ENCODE results near the gene RGS11.

RGS11 gene

DNA sequence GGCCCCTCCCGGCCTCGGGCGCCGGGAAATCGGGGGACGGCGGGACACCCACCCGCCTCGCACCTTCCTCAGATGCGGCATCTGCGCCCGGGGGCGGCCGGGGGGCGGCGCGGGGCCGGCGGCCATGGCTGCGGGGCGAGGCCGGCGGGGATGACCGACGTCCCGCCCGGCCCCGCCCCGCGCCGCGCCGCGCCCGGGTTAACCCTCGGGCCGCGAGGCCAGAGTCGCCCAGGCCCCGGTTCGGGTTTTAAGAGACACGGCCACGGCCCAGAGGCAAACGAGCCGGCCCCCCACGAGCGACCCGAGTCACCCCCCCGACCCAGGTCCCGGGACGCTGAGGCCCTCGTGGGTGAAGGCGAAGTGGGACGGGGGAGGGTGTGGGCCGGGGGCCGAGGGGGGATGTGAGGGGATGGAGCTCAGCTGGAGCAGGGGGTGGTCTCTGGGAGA is at the start of gene RGS11:
Gene RGS11 (minus strand): TSS at position 159 of the 447 bp plus-strand sequence. CDS start 33 bp downstream, at position 126.
- 0 out of 2 replicates have a peak, but pooled peaks have one; percentile 12 for TF ChIP-seq ZBTB7A (IDR thresholded peaks at IDR 0.05; ENCODE audit: low read depth)
- TF ChIP-seq, protein P1, sequence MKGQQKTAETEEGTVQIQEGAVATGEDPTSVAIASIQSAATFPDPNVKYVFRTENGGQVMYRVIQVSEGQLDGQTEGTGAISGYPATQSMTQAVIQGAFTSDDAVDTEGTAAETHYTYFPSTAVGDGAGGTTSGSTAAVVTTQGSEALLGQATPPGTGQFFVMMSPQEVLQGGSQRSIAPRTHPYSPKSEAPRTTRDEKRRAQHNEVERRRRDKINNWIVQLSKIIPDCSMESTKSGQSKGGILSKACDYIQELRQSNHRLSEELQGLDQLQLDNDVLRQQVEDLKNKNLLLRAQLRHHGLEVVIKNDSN (IDR thresholded peaks at IDR 0.05), result no peak

DNA sequence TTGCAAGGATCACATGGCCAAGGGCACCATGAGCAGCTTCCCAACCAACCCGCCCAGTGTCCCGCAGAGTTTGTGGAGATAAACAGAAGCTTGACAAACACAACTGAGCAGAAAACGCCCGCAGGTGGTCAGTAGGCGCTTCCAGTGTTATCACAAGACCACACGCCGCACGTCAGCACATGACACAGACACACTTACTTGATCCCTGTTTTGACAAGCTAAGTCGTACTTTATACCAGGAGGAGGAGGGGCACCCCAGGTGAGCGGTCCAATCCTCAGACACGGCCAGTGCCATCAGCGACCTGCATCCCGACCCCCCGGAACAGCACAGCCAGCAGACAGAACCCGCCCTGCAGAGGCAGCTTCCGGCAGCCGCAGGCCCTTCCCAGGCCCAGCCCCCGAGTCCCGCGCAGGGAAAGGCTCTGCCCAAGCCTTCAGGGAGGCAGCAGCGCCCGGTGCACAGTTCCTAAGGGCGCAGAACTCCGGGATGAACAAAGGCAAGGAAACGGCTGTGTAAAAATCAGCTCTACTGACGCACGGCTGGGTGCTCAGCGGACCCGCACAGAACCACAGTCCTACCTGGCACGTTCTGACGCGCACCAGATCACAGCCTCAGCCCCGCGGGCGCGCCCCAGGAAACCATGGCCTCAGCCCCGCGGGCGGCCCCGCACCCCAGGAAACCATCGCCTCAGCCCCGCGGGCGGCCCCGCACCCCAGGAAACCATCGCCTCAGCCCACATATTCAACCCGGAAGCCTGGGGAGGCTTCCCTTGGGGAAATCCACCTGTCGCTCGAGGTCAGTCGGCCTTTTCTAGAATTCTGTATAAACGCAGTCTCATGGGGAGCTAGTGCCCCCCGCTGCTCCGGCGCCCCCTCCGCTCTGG is 48.9 kb upstream of the RGS11 start:
- TF ChIP-seq RAD21 (IDR thresholded peaks at IDR 0.05; ENCODE audit: low read depth), result no peak
- TF ChIP-seq TEAD4 (IDR thresholded peaks at IDR 0.05), result no peak
- no peak for TF ChIP-seq EP300 (IDR thresholded peaks at IDR 0.05; ENCODE audit: borderline replicate concordance)
- TF ChIP-seq, protein P2, sequence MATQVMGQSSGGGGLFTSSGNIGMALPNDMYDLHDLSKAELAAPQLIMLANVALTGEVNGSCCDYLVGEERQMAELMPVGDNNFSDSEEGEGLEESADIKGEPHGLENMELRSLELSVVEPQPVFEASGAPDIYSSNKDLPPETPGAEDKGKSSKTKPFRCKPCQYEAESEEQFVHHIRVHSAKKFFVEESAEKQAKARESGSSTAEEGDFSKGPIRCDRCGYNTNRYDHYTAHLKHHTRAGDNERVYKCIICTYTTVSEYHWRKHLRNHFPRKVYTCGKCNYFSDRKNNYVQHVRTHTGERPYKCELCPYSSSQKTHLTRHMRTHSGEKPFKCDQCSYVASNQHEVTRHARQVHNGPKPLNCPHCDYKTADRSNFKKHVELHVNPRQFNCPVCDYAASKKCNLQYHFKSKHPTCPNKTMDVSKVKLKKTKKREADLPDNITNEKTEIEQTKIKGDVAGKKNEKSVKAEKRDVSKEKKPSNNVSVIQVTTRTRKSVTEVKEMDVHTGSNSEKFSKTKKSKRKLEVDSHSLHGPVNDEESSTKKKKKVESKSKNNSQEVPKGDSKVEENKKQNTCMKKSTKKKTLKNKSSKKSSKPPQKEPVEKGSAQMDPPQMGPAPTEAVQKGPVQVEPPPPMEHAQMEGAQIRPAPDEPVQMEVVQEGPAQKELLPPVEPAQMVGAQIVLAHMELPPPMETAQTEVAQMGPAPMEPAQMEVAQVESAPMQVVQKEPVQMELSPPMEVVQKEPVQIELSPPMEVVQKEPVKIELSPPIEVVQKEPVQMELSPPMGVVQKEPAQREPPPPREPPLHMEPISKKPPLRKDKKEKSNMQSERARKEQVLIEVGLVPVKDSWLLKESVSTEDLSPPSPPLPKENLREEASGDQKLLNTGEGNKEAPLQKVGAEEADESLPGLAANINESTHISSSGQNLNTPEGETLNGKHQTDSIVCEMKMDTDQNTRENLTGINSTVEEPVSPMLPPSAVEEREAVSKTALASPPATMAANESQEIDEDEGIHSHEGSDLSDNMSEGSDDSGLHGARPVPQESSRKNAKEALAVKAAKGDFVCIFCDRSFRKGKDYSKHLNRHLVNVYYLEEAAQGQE (IDR thresholded peaks at IDR 0.05; ENCODE audit: low read depth), result no peak
- TF ChIP-seq TAF1 (IDR thresholded peaks at IDR 0.05; ENCODE audit: low read depth), result no peak
- TF ChIP-seq TCF12 (IDR thresholded peaks at IDR 0.05; ENCODE audit: low read depth), result no peak
- no peak for TF ChIP-seq ZBTB7A (IDR thresholded peaks at IDR 0.05; ENCODE audit: low read depth)
- no peak for TF ChIP-seq FOXM1 (IDR thresholded peaks at IDR 0.05; ENCODE audit: borderline replicate concordance, low read depth)
- TF ChIP-seq EGR1 (IDR thresholded peaks at IDR 0.05), result no peak
- TF ChIP-seq, protein P3, sequence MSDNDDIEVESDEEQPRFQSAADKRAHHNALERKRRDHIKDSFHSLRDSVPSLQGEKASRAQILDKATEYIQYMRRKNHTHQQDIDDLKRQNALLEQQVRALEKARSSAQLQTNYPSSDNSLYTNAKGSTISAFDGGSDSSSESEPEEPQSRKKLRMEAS (IDR thresholded peaks at IDR 0.05), result no peak
- TF ChIP-seq CEBPB (IDR thresholded peaks at IDR 0.05), result no peak
- TF ChIP-seq, protein P1 (IDR thresholded peaks at IDR 0.05), result no peak
- no peak for TF ChIP-seq NFIC (IDR thresholded peaks at IDR 0.05)
- TF ChIP-seq YY1 (IDR thresholded peaks at IDR 0.05; ENCODE audit: low read depth), result no peak
- TF ChIP-seq CREB1 (IDR thresholded peaks at IDR 0.05; ENCODE audit: low read depth), result no peak

DNA sequence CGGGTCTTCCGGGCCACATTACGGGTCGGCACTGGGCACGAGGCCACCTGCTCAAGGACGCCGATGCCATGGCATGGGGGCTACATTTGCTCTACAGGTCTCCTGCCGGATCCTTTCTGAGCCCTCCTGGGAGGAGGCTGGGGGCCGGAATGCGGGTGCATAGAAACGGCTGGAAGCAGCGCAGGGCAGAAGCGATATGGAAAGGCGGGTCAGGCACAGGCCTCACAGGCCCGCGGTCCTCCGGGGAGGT is 48.4 kb upstream of the RGS11 start:
- TF ChIP-seq NFIC (IDR thresholded peaks at IDR 0.05), result no peak
- TF ChIP-seq, protein P3 (IDR thresholded peaks at IDR 0.05), result no peak
- TF ChIP-seq TAF1 (IDR thresholded peaks at IDR 0.05; ENCODE audit: low read depth), result no peak
- TF ChIP-seq CREB1 (IDR thresholded peaks at IDR 0.05; ENCODE audit: low read depth), result no peak
- no peak for TF ChIP-seq YY1 (IDR thresholded peaks at IDR 0.05; ENCODE audit: low read depth)
- TF ChIP-seq EGR1 (IDR thresholded peaks at IDR 0.05), result no peak
- no peak for TF ChIP-seq FOXM1 (IDR thresholded peaks at IDR 0.05; ENCODE audit: borderline replicate concordance, low read depth)
- no peak for TF ChIP-seq TCF12 (IDR thresholded peaks at IDR 0.05; ENCODE audit: low read depth)
- TF ChIP-seq TEAD4 (IDR thresholded peaks at IDR 0.05), result no peak
- TF ChIP-seq ZBTB7A (IDR thresholded peaks at IDR 0.05; ENCODE audit: low read depth), result no peak
- no peak for TF ChIP-seq CEBPB (IDR thresholded peaks at IDR 0.05)
- TF ChIP-seq RAD21 (IDR thresholded peaks at IDR 0.05; ENCODE audit: low read depth), result no peak

DNA sequence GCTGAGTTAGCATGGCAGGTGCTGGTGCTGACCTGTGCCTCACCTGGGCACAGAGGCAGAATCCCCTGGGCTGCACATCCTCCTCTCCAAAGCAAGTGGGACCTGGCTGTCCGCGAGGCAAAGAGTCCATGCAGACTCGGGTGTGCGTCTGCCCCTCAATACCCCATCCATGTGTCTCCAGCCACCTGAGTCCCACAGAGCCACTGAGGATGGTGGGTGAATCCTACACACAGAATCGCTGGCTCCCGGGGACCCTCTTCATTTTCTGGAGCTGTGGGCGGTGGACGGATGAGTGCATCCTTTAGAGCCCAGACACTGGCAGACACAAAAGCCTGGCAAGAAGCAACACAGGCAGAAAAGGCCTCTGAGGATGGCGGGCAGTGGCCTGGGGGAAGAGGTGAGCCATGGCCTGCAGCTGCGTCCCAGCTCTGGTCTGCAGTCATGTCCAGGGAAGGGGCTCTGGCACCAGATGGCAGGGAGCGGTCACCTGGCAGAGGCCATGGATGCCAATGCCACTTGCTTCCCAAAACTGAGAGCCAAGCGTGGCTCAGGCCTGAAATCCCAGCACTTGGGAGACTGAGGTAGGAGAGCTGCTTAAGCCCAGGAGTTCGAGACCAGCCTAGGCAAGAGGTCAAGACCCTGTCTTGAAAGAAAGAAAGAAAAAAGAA is 46.9 kb upstream of the RGS11 start:
- TF ChIP-seq TEAD4 (IDR thresholded peaks at IDR 0.05) (no peak), YY1 (IDR thresholded peaks at IDR 0.05; ENCODE audit: low read depth) (no peak), EP300 (IDR thresholded peaks at IDR 0.05; ENCODE audit: borderline replicate concordance) (no peak), RAD21 (IDR thresholded peaks at IDR 0.05; ENCODE audit: low read depth) (no peak), CREB1 (IDR thresholded peaks at IDR 0.05; ENCODE audit: low read depth) (no peak), NFIC (IDR thresholded peaks at IDR 0.05) (no peak), CEBPB (IDR thresholded peaks at IDR 0.05) (no peak), FOXM1 (IDR thresholded peaks at IDR 0.05; ENCODE audit: borderline replicate concordance, low read depth) (no peak), EGR1 (IDR thresholded peaks at IDR 0.05) (no peak), TAF1 (IDR thresholded peaks at IDR 0.05; ENCODE audit: low read depth) (no peak), TCF12 (IDR thresholded peaks at IDR 0.05; ENCODE audit: low read depth) (no peak), ZBTB7A (IDR thresholded peaks at IDR 0.05; ENCODE audit: low read depth) (no peak)
- TF ChIP-seq, protein P1 (IDR thresholded peaks at IDR 0.05), result no peak
- TF ChIP-seq, protein P3 (IDR thresholded peaks at IDR 0.05), result no peak
- TF ChIP-seq, protein P2 (IDR thresholded peaks at IDR 0.05; ENCODE audit: low read depth), result no peak
